Jurkat, Clone E6-1 (cell line): ENCODE data around the gene PACSIN2.

Source experiments
- DNase-seq: peaks from one replicate; pipeline ENCODE4 v3.0.0-alpha.2; 2011; ENCODE audit warnings: low read depth, low spot score
- H3K4me3 ChIP-seq: 2 replicates; pipeline ENCODE4 v1.5.1; 2011; ENCODE audit warnings: mild to moderate bottlenecking, low read length, control low read depth, moderate library complexity

Gene PACSIN2

GRCh38 chr22:42857845-42858481 is 157.0 kb downstream of the PACSIN2 start:
- H3K4me3 ChIP-seq, result no peak overlapping the region
- no peak for DNase-seq

- peak; percentile 83 for DNase-seq
- H3K4me3 ChIP-seq, result peak within 1 kb of the TSS; percentile 89
Measured at GRCh38 chr22:42856865-42857704, 157.9 kb downstream of the PACSIN2 start, which contains the start of gene ARFGAP3. TSS of gene ARFGAP3 (minus strand) at chr22:42857273. CDS start at chr22:42857182, 91 bp downstream.

- peak overlapping the region; percentile 89 for H3K4me3 ChIP-seq
- peak; percentile 27 for DNase-seq
Measured at GRCh38 chr22:42856179-42856864, 158.6 kb downstream of the PACSIN2 start.

GRCh38 chr22:42855721-42856120 is 159.2 kb downstream of the PACSIN2 start:
- H3K4me3 ChIP-seq, result peak overlapping the region; percentile 89

GRCh38 chr22:42855211-42855610 is 159.7 kb downstream of the PACSIN2 start:
- no peak overlapping the region for H3K4me3 ChIP-seq
- DNase-seq, result no peak

More at GRCh38 chr22:42855721-42856120, 159.2 kb downstream of the PACSIN2 start:
- DNase-seq, result no peak

GRCh38 chr22:42848941-42849550 is 165.9 kb downstream of the PACSIN2 start:
- DNase-seq, result no peak
- H3K4me3 ChIP-seq, result no peak overlapping the region

GRCh38 chr22:42847110-42847509 is 167.8 kb downstream of the PACSIN2 start:
- DNase-seq, result no peak

GRCh38 chr22:42844756-42845155 is 170.2 kb downstream of the PACSIN2 start:
- no peak for DNase-seq

More at GRCh38 chr22:42847110-42847509, 167.8 kb downstream of the PACSIN2 start:
- no peak overlapping the region for H3K4me3 ChIP-seq

GRCh38 chr22:42842658-42843370 is 172.1 kb downstream of the PACSIN2 start:
- no peak for DNase-seq
- no peak overlapping the region for H3K4me3 ChIP-seq

More at GRCh38 chr22:42844756-42845155, 170.2 kb downstream of the PACSIN2 start:
- no peak overlapping the region for H3K4me3 ChIP-seq

GRCh38 chr22:42841444-42841843 is 173.5 kb downstream of the PACSIN2 start:
- no peak overlapping the region for H3K4me3 ChIP-seq
- no peak for DNase-seq

- no peak for DNase-seq
Measured at GRCh38 chr22:42837556-42837955, 177.4 kb downstream of the PACSIN2 start.

GRCh38 chr22:42836026-42836425 is 178.9 kb downstream of the PACSIN2 start:
- DNase-seq, result no peak
- no peak overlapping the region for H3K4me3 ChIP-seq

More at GRCh38 chr22:42837556-42837955, 177.4 kb downstream of the PACSIN2 start:
- H3K4me3 ChIP-seq, result no peak overlapping the region

- no peak for DNase-seq
- H3K4me3 ChIP-seq, result no peak overlapping the region
Measured at GRCh38 chr22:42834177-42834949, 180.6 kb downstream of the PACSIN2 start.

GRCh38 chr22:42833104-42833503 is 181.8 kb downstream of the PACSIN2 start:
- no peak for DNase-seq
- no peak overlapping the region for H3K4me3 ChIP-seq

GRCh38 chr22:42831712-42832111 is 183.2 kb downstream of the PACSIN2 start:
- H3K4me3 ChIP-seq, result no peak overlapping the region
- DNase-seq, result no peak

GRCh38 chr22:42830161-42830560 is 184.8 kb downstream of the PACSIN2 start:
- DNase-seq, result no peak
- H3K4me3 ChIP-seq, result no peak overlapping the region

GRCh38 chr22:42829302-42829701 is 185.6 kb downstream of the PACSIN2 start:
- peak; percentile 51 for DNase-seq
- peak overlapping the region; percentile 29 for H3K4me3 ChIP-seq

GRCh38 chr22:42825796-42826195 is 189.2 kb downstream of the PACSIN2 start:
- no peak overlapping the region for H3K4me3 ChIP-seq
- no peak for DNase-seq
